GM13977 (cell line): ENCODE results near the gene RAPGEF2.

Source experiments
- DNase-seq: peaks from one replicate; pipeline ENCODE4 v3.0.0; 2012; ENCODE audit warnings: low spot score
- in situ Hi-C: fragments of 300-500 bp; cut with MboI; formaldehyde crosslinking; loops from one replicate; pipeline ENCODE4 v1.12.0; 2022; ENCODE audit warnings: low sequenced_read_pairs, low pct_unique_long_range_greater_than_20kb, mixed read lengths, inconsistent platforms; ENCODE audit not compliant: unreplicated experiment
- TF ChIP-seq, protein P1 (sequence below): IDR thresholded peaks from 2 replicates; pipeline ENCODE4 v1.5.1; 2012; ENCODE audit warnings: mild to moderate bottlenecking, control low read depth; ENCODE audit not compliant: insufficient read depth; ENCODE audit errors: extremely low read depth, missing control alignments

RAPGEF2 gene

DNA sequence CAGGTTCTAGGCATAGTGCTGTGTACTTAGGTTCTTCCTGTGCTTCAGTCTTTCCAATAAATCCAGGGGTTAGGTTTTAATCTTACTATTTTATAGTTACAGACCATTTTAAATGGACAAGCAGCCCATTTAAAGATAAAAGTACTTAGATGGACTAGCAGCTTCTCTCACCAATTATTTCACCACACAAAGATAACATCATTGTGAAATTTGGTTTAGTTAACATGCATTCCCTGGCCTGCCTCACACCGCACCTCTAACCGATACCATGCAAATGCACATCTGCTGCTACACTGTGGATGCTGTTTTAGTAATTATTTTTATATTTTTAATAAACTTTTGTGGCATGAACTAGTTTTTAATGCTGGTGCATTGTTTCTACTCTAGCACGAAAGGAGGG, 252.6 kb downstream of the RAPGEF2 start:
- in situ Hi-C loops = no loop called here
- no peak for DNase-seq
- TF ChIP-seq, protein P1, sequence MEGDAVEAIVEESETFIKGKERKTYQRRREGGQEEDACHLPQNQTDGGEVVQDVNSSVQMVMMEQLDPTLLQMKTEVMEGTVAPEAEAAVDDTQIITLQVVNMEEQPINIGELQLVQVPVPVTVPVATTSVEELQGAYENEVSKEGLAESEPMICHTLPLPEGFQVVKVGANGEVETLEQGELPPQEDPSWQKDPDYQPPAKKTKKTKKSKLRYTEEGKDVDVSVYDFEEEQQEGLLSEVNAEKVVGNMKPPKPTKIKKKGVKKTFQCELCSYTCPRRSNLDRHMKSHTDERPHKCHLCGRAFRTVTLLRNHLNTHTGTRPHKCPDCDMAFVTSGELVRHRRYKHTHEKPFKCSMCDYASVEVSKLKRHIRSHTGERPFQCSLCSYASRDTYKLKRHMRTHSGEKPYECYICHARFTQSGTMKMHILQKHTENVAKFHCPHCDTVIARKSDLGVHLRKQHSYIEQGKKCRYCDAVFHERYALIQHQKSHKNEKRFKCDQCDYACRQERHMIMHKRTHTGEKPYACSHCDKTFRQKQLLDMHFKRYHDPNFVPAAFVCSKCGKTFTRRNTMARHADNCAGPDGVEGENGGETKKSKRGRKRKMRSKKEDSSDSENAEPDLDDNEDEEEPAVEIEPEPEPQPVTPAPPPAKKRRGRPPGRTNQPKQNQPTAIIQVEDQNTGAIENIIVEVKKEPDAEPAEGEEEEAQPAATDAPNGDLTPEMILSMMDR = no peak

DNA sequence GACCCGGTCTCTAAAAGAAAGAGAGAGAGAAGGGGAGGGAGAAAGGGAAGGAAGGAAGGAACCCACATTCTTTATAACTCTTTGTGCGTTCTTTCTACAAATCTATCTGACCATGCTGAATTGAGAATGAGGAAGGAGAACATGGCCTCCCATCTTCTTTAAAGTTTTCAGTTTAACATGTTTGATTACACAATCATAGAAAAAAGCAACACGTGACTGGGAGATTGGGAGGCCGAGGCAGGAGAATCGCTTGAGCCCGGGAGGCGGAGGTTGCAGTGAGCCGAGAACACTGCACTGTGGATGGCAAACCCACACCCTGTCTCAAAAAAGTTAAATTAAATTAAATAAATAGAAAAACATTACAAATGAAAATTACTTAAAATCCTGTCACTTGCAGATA, 254.5 kb downstream of the RAPGEF2 start:
- in situ Hi-C loops = no loop called here
- TF ChIP-seq, protein P1 = no peak

DNA sequence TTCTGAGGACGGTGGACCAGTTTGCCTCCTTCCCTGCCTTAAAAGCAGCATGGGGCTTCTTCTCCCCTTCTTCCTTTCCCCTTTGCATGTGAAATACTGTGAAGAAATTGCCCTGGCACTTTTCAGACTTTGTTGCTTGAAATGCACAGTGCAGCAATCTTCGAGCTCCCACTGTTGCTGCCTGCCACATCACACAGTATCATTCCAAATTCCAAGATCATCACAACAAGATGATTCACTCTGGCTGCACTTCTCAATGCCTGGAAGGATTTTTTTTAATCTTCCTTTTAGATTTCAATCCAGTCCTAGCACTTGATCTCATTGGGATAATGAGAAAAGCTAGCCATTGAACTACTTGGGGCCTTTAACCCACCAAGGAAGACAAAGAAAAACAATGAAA, 255.3 kb downstream of the RAPGEF2 start:
- TF ChIP-seq, protein P1 = no peak
- in situ Hi-C loops = no loop called here
- DNase-seq = no peak

More for the DNA sequence above, 254.5 kb downstream of the RAPGEF2 start:
- DNase-seq = no peak

DNA sequence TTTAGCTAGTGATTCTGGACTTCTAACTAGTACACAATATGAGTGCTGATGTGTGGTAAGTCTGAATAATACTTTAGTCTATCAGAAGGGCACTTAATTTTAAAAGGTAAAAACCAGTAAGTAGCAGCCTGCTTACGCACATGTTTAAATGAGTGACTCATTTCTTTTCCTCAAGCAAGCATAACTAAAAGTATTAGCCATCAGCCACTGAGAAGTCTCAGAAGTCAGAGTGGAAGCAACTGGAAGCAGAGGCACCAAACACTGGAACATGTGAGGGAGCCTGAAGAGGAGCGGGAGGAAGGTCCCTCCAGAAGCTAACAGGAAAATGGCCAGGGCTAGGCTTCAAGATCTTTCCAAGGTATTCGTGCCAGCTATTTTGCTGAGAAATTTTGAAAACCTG, 257.7 kb downstream of the RAPGEF2 start:
- in situ Hi-C loops = no loop called here
- TF ChIP-seq, protein P1 = no peak
- no peak for DNase-seq

DNA sequence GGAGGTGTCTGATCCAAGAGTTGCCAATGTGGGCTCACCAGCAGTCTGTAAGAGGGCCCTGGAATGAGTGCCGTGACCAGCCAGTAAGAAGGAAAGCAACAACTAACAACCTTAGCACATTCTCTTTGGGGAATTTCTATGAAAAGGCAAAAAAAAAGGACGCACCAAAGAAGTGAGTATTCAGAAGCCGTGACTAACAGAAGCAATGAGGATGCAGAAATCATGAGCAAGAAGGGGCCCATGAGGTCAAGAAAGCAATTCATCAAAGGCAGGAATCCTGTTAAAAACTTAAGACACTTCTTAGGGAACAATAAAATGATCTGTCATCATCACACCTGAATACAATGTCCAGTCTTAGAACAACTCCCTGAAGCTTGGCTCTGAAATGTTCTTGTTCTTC, 260.5 kb downstream of the RAPGEF2 start:
- no peak for DNase-seq
- TF ChIP-seq, protein P1 = no peak
- in situ Hi-C loops = no loop called here

DNA sequence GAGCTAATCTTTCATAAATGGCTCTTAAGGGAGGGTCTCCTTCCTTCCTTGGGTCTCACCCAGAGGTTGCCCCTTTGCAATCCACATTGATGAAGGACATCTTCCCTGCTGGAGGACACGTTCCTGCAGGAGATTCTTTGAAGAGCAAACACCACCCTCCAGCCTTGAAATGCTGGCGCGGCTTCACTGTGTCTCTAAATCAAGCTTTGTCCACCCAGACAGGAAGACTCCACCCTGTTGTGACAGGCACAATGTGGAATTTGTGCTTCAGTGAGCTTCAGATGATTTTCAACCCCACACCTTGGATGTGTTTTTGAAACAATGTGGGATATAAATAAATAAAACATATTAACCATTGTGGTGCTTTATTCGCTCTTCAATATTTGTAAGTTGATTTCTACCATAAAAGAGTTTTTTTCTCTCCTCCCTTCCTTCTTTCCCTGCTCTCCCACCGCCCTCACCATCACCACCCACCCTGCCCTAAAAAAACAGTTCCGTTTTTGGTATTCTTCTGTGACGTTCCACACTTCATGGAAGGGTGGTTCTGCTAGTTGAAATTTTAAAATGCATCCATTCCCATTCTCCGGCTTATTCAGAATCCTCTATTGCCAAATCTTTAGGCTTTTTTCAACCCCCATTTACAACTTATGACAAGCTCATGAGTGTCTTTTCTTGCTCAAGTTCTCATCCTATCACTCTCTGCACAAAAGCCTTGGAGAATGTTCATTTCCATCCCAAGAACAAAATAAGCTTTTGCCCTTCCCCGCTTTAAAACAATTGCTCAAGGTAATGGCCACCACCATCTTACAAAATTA, 264.3 kb downstream of the RAPGEF2 start:
- TF ChIP-seq, protein P1 = no peak
- DNase-seq = no peak
- in situ Hi-C loops = no loop called here
